Endothelial cell of hepatic sinusoid (primary cell): ENCODE results near the gene PTPN6.

Experiments
- in situ Hi-C: cut with HindIII; loops from 2 replicates; pipeline ENCODE4 v1.10.0; 2017; ENCODE audit warnings: low sequenced_read_pairs

Gene PTPN6

DNA sequence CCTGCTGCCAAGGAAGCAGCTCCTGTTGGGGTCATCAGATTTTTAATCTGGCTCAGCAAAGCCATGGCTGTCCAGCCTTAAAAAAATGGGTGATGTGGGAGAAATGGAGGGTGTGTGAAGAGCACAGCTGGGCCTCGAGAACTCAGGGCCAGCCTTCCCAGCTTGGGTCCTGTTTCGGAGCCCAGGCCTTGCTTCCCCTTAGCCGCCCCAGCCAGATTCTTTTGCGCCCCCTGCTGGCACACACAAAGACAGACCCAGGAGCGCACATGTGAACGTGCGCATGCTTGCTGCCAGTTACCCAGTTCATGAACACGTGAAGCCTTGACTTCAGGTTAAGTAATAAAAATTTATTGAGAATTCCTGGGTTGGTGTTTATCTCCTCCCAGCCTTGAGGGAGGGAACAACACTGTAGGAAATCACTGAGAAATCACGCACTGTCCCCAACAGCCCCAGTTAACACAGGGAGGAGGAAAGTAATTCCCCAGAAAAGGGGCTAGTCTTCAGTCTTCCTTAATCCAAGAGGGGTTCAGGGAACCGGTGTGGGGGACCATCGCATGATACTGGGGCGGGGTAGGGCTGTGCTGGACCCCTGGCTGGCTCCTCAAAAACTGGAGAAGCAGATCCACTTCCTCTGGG lies 14.0 kb downstream of the PTPN6 start:
- in situ Hi-C loops, result loop anchor here (5.0 kb wide), 1 partner anchor 42 kb away; no protein-coding TSS in a partner anchor

DNA sequence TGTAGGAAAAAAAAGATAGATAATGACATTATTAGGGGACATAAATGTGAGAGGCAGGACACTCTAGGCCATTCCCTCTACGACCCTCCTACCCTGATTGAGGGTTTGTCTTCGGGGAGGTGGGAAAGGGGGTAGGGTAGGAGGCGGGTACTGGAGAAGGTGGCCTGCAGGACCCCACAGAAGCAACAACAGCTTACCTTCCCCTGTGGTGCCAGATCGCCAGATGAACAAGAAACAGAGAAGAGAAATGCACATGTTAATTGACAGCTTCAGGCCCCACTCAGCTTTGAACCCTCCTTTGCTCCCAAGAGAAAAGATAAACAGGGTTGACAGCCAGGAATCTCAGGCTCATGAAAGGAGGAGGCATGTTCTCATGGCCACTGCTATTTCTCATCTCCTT lies 14.6 kb downstream of the PTPN6 start:
- in situ Hi-C loops, result loop anchor here (5.0 kb wide), 1 partner anchor 42 kb away; no protein-coding TSS in a partner anchor

DNA sequence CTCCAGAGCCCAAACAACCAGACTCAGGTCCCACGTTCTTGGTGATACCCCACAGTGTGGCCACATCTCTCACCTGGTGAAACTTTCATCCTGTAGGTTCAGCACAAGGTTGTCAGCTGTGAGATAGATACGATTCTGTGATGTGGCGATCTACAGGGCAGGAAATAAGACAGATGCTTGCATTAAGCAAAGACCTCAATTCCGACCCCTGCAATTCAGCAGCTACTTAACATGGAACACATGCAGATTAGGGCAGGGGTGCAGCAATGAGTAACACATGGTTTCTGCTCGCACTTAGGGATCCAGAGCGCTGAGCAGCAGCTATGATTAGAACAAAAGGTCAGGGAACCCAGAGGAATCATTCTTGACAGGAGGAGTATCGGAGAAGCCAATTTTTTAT lies 15.2 kb downstream of the PTPN6 start:
- in situ Hi-C loops, result loop anchor here (5.0 kb wide), 1 partner anchor 41 kb away; no protein-coding TSS in a partner anchor

DNA sequence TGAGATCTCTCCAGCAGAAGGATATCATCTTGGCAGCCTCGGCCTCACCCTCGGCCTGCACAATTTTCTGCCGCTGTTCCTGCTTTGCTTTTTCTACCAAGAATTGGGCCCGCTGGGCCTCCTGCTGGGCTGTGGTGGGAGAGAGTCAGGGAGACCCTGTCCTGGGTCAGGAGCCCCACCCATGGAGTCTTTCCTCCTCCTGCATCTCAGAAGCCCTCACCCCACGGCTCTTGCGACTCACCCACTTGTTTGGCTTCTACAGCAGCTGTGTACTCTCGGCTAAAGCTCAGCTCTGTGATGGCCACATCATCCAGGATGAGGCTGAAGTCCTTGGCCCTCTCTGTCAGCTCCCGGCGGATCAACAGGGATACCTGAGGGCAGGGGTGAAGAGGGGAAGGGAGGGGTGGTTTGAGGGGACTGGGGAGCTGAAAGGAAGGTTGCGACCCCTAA lies 16.5 kb downstream of the PTPN6 start:
- in situ Hi-C loops, result loop anchor here (5.0 kb wide), 1 partner anchor 40 kb away; no protein-coding TSS in a partner anchor

DNA sequence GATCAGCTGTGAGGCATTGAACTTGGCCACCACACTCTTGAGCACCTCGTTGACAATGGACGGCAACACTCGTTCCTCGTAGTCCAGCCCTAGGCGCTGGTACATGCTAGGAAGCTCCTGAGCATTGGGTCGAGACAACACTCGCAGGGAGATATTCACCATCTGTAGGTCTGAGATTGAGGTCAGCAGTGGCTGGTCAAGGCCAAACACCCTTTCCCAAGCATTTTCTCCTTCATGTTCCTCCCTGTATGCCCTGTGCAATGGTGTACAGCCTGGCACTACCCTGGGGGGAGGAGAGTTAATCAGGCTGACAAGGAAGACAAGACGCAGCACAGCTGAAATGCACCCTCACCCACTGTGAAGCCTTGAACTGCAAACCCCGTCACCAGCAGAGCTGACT lies 17.3 kb downstream of the PTPN6 start:
- in situ Hi-C loops, result loop anchor here (5.0 kb wide), 1 partner anchor 39 kb away; no protein-coding TSS in a partner anchor

DNA sequence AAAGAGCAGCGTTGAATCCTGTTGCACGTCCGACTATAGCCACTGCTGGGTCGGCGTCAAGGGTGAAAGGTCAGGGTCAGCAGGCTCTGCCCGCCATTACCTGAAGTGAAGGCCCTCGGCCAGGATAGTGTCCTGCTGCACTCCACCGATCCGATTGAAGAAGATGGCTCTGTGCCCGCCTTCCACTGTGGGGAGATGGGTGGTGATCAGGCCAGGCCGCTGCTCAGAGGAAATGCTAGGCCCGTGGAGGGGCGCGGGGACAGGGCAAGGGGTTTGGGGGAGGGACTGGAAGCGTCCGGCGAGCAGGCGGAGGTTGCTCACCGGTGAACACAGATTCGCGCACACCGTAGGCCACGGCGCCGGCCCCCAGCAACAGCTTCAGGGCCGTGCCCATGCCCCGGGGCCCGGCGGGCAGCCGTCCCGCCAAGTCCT lies 19.0 kb downstream of the PTPN6 start:
- in situ Hi-C loops, result no loop called here

DNA sequence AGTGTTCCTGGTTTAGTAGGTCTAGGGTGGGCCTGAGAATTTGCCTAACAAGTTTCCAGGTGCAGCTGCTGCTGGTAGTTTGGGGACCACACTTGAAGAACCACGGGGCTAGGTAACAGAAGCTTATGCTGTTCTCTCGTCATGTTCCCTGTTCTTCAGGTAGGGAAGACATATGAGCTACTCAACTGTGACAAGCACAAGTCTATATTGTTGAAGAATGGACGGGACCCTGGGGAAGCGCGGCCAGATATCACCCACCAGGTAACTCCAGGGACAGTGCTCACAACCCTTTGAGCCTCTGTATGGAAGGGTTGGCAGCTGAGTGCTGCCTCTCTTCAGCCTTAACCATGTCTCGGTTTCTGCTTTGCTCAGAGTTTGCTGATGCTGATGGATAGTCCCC lies 23.0 kb downstream of the PTPN6 start:
- in situ Hi-C loops, result no loop called here

DNA sequence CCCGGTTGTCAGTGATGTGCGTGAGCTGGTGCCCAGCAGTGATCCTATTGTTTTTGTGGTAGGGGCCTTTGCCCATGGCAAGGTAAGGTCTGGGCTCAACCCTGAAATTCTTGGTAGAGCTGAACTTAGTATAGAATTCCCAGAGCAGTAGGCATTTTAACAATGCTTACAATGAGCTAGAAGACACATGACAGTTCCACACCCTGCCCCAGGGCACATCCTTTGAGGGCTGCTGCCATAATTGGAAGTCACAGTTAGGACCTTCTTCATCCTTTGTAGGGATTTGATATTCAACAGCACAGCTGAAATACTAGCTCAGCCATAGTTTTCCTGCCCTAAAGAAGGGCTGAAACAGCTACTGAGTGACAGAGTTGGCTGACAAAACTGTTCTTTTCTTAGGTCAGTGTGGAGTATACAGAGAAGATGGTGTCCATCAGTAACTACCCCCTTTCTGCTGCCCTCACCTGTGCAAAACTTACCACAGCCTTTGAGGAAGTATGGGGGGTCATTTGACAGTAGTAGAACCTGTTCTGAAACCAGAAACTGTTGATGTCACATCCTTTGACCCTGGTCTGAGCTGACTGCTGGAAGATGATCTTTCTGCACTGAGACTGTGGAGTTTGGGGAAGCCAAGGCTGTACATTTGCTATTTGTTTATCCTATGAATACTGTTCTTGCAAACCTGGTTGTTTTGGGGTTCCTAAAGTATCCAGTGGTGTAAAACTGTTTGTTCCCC lies 24.3 kb downstream of the PTPN6 start:
- in situ Hi-C loops, result no loop called here

DNA sequence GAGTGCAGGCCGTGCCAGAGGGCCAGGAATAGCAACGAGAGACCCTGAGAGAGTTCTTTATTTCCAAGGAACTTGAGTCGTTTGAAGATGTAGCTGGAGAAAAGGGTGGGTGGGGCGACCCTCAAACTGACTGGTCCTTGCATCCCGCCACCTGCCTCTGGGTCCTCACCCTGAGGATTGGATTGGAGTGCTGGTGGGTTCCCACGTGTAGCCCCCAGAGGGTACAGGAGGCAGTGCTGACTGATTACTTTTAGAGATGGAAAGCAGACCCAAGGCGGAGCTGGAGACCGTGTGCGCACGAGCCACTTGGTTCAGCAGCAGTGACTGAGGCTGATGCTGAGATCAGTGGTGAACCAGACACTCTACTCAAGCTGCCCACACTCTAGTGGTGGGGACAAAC lies 26.5 kb downstream of the PTPN6 start:
- in situ Hi-C loops, result no loop called here

DNA sequence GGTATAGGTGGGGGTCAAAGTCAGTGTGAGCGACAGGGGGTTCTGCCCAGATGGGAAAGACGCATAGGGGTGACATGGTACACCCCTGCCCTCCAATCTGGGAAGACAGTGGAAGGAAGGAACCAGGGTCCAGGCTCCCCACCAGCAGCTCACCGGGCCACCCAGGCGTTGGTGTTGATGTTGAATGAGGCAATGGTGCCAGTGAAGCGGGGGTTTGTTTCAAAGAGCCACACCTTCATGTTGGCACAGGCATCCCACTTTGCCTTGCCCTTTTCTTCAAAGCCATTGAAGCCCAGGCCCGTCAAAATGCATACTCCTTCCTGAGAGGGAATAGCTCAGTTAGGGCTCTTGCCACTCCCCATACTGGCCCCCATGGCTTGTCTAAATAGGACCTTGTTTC lies 27.0 kb downstream of the PTPN6 start:
- in situ Hi-C loops, result no loop called here

DNA sequence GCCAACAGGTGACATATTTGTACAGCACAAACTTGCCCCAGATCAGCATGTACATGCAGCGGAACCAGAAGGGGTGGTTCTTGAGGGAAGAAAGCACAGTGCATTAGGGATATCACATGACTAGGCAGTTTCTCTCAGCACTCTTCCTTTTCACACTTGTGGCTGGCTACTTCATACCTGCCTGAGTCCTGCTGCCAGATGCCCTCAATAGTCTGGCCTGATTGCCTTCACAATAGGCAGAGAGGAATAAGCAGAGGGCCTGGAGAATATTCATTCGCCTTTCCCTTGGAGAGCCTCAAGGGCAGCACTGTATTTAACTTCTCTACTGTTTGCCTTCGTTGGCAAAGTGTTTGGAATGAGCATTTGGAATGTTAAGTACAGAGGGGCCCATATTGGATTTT lies 27.5 kb downstream of the PTPN6 start:
- in situ Hi-C loops, result no loop called here

DNA sequence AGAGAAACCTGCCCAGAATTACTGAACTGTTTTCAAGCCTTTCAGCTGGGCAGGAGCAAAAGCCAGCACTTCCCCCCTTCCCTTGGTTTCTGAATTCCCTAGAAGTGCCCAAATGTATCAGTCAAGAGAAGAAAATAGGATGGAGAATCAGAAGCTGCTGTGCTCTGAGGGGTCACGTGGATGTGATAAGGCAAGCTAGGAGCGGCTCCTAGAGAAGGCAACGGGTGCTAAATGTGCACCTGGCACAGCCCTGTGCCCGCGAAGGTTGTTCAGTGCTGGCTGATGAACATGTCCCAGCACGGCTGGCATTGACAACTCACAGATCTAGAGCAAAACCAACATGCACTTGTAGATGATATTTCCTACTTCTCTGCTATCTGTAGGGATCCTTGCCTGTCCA lies 27.9 kb downstream of the PTPN6 start:
- in situ Hi-C loops, result no loop called here

DNA sequence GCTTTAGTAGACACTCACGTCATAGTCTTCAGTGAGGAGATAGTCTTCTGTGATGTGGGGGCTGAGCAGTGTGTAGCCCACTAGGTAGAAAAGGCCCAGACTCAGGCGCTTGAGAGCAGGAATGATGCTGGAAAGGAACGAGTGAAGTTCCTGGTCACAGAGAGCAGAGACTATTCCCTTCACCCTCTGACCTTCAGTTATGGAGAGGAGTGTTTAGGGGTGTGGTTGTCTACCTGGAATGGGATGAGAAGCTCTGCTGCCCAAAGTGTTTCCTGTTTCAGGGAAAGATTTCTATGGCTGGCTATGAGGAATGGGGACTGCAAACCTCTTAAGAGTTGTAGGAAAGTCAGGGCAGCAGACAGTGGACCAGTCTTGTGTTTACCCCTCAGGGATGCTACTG lies 28.3 kb downstream of the PTPN6 start:
- in situ Hi-C loops, result no loop called here

DNA sequence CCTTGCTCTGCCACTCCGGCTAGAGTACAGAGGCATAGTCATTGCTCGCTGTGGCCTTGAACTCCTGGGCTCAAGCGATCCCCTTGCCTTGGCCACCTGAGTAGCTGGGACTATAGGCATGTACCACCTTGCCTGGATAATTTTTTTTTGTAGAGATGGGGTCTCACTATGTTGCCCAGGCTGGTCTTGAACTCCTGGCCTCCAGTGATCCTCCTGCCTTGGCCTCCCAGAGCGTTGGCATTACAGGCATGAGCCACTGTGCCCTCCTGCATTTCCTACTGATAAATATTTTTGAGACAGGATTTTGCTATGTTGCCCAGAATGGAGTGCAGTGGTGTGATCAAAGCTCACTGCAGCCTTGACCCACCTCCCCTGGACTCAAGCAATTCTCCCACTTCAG lies 28.9 kb downstream of the PTPN6 start:
- in situ Hi-C loops, result no loop called here

DNA sequence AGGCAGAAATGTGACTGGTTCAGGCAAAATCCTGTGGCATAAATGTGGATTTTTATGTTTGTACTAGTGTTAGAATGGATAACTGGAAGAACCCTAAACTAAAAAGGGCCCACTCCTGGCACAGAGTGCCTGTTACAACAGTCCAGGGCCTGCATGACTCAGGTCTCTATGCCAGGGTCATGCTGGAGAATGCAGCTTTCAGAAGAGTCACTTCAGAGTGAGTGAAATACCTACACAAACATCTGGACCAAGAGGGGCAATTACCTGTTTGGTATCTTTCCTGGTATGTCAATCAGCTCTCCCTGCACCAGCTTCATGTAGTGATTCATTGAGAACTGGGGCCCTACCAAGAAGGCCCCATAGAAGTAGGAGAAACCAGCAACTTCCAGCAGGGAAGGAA lies 29.6 kb downstream of the PTPN6 start:
- in situ Hi-C loops, result no loop called here

DNA sequence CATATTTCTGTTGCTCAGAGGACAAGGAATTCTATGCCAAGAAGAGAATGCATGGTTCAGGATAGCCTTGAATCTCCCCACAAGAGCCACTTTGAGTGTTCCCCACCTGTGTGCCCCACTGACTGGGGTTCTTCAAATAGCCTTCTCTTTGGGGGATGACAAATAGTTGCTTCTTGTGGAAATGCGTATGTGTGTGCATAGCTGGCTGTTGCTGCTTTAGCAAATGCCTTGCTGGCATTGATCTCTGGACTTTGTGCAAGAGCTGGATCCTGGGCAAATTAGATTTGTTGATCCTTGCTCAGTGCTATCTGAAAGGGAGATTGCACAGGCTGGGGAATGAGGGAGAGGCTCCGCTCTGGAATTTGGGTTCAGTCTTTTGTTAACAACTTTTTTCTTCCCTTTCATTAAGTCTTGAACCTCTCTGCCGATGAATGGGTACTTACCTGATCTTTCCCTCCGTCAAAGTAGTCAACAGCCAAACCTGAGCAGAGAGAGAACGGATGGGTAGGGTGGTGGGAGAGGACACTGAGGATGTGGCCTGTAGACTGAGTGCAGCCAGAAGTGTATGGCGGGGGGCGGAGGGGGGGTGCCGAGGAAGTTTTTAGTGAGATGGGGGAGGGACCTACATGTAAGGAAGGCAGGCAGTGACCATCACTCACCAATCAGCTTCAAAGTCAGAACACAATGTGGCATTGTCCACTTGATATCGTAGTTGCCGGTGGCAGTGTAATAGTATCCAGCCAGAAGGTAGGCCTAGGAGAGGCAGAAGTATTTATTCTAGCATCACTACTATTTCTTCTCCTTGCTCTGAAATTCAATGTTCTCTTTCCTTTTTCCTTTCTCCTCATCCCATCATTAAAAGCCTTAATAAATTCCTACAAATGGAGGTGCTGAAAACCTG lies 30.2 kb downstream of the PTPN6 start:
- in situ Hi-C loops, result no loop called here

DNA sequence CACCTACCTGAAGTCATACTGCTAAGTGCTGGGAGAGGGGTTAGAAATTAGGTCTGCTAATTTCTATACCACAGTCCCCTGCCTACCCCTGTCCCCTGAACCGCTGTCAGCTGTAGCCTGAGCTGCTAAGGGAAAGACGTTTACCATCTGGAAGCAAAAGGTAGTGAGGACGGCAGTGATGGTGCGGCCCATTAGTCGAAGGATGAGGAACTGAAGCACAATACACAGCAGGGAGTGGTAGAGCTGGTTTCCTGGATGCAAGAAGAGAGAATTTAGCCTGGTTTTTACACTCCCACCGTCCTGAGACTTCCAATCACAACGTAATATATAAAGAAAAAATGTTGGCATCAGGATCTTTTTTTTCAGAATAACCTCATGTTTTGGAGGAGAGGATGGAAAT lies 31.4 kb downstream of the PTPN6 start:
- in situ Hi-C loops, result no loop called here

DNA sequence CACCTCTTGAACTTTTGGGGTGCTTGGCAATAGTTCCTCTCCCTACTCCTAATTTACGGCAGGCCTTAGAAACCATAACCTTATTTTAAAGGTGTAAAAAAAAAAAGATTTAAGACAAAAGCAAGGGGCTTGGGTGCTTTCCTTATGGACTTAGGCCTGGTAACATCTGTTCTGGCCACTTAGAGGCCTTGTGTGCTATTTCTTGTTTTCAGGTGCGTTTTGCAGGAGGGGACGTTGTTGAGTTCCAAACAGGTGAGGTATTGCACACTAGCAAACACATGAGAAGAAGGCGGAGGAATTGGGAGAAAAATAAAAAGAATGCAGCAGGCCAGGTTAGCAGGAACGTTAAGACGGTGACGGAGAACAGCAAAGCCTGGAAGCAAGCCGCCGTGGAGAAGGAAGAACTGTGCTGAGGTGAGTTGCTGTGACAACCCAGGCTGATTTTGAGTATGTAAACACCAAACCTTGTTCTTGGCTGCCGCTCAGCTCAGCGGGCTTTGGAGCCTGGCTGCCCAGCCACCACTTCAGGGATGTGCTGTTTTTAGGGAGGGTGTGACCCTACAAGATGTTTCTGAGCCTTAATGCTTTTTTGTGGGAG lies 36.9 kb downstream of the PTPN6 start:
- in situ Hi-C loops, result no loop called here

DNA sequence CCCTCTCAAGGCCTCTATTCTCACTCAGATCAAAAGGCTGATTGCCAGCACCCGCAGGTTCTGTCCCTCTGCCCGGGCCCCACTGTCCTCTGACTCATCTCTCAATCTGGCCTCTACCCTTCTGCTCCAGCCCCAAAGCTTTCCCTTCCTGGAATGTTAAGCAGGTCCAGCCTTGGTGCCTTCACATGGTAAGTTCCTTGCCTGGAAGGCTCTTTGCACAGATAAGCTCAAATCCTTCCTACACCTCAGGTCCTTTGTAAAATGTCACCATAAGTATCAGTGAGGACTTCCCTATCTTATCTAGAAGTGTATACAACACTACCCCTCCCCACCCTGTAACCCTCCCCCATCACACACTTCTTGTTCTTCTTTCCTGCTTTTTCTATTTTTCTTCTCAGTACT lies 44.9 kb downstream of the PTPN6 start:
- in situ Hi-C loops, result no loop called here

DNA sequence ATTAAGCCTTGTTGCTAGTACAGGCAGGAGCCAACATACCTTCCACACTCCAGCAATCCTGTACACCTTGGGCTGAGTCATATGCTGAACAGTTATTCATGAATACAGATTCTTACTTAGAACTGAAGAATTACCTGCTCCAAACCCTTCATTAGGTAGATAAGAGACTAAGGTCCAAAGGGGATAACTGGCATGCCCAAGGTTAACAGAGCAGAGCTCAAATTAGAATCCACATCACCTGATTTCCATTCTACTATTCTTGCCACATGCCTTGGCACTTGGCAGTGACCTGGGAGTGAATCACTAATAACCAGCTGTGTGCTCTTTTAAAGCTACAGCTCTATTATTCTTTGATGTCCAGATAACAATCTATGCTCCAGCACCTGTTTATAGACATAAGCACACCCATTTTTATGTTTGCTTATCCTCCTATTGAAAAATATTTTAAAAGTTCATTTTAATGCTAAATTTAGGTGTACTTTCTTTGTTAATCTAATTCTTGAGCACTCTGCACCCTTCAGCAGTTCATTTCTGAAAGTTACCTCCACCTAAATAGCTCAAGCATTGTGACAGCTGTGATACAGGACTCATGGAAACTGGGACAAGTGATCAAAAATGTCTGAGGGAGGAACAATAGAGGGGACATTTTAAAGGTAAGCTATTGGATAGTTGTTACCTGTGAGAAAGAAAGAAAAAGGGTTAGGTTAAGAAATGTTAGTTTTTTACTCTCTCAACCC lies 47.7 kb downstream of the PTPN6 start:
- in situ Hi-C loops, result no loop called here
